ENCODE measurements around the gene GLB1L3. TPM values are rescaled to one million over a fixed set of nuclear protein-coding genes. Genes with fewer than 3 reads are reported as not detected.
"Not testable (repeated sequence)": the region's sequence is repeated elsewhere in the genome, so short reads cannot be mapped to it uniquely, and the experiment has no call there.

GLB1L3 gene
- total RNA-seq, 4 donors from 2014 or later = 0.16 TPM; not detected in 3

DNA sequence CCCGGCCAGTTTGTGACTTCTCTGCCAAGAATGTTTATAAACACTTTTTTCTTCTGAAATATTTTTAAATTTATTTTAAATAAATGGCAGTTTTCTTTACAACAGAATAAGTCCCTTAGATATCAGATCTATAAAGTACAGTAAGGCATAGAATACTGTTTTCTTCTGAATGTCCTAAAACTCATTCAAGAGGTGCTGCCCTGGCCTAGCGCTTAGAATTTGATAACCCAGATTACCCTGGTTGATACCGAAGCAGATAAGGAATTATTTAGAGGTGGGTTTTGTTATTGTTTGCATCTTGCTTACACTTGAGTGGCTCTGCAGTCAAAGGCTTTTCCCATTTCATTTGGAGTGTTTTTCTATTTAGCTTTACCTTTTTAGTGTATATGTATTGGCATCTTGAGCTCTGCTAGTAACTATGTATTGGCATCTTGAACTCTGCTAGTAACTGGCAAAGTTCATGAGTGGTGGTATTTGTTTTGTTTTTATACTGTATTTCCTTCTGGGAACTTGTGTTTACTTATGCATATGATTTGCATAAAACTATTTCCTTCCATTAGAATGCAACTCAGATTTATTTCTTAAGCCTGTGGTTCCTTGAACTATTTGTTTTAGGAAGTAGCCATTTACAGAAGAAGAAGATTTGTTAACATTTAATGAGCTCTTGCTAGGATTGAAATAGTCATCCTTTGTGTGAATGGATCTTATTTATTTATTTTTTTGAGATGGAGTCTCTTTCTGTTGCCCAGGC, 21.6 kb upstream of the GLB1L3 start:
- H3K36me3 ChIP-seq = peaks cover 0 to 8% (median 0%) of the 10 kb centered on the region in 4 donors
- peak overlapping the region; percentile 66 to 100 (median 79) for H3K4me3 ChIP-seq
- DNase-seq = no peak
- H3K27ac ChIP-seq = no peak overlapping the region
- TF ChIP-seq POLR2A (IDR thresholded peaks at IDR 0.05) (no peak), EP300 (IDR thresholded peaks at IDR 0.05; ENCODE audit: low read depth) (no peak)
- WGBS, 2 donors (ENCODE audit: low coverage in 1 of 2) = 61 to 62% methylated on average over 3 of the region's 3 CpGs
- no peaks in the 10 kb centered on the region for H3K27me3 ChIP-seq
- in situ Hi-C loops (cut with MboI; ENCODE audit: low pct_ligation_motif_present in 1 of 4, low pct_unique_long_range_greater_than_20kb in 1 of 4, low sequenced_read_pairs in 3 of 4) = no loop called here
- H3K4me1 ChIP-seq = peaks cover 6 to 22% (median 19%) of the 10 kb centered on the region in 4 donors
- no peaks in the 10 kb centered on the region for H3K9me3 ChIP-seq
- intact Hi-C loops (cut with DNase I; ENCODE audit: low total_unique reads) = no loop called here

DNA sequence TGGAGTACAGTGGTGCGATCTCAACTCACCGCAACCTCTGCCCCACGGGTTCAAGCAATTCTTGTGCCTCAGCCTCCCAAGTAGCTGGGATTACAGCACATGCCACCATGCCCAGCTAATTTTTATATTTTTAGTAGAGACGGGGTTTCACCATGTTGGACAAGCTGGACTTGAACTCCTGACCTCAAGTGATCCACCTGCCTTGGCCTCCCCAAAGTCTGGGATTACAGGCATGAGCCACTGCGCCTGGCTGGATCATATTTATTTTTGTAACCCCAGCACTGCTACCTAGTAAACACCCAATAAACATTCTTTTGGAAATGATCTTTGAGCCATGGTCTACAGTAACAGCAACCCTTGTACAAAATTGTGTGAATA, 21.0 kb upstream of the GLB1L3 start:
- intact Hi-C loops (cut with DNase I; ENCODE audit: low total_unique reads); H3K4me3 ChIP-seq; H3K27me3 ChIP-seq; H3K27ac ChIP-seq; H3K9me3 ChIP-seq; in situ Hi-C loops (cut with MboI; ENCODE audit: low pct_ligation_motif_present in 1 of 4, low pct_unique_long_range_greater_than_20kb in 1 of 4, low sequenced_read_pairs in 3 of 4); H3K36me3 ChIP-seq; DNase-seq: not testable (repeated sequence)
- H3K4me1 ChIP-seq = peaks cover 6 to 22% (median 19%) of the 10 kb centered on the region in 4 donors
- WGBS, 2 donors (ENCODE audit: low coverage in 1 of 2) = 90 to 98% methylated on average over 4 to 5 of the region's 5 CpGs

DNA sequence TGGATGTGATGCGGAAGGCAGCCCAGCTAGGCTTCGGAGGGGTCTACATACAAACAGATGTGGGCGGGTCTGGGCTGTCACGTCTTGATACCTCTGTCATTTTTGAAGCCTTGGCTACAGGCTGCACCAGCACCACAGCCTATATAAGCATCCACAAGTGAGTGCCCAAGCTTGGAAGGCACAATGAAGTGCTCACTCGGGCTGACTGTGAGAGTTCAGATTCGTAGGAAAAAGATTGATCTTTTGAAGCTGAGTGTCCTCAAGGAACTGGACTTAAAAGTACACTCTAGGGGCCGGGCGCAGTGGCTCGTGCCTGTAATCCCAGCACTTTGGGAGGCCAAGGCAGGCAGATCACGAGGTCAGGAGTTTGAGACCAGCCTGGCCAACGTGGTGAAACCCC, 19.1 kb upstream of the GLB1L3 start:
- Histone ChIP-seq H3K9me3 (no peaks in the 10 kb centered on the region), H3K27ac (no peak overlapping the region), H3K4me3 (no peak overlapping the region), H3K4me1 (peaks cover 1 to 18% (median 14%) of the 10 kb centered on the region in 4 donors), H3K27me3 (no peaks in the 10 kb centered on the region), H3K36me3 (peaks cover 0 to 15% (median 5%) of the 10 kb centered on the region in 4 donors)
- WGBS, 2 donors (ENCODE audit: low coverage in 1 of 2) = 95% methylated on average over 11 of the region's 11 CpGs; no CpG with 5 or more reads in 1 of the 2 donors
- no peak for DNase-seq
- intact Hi-C loops (cut with DNase I; ENCODE audit: low total_unique reads) = no loop called here
- TF ChIP-seq POLR2AphosphoS5 (IDR thresholded peaks at IDR 0.05) (no peak), POLR2A (IDR thresholded peaks at IDR 0.05) (no peak), CTCF (IDR thresholded peaks at IDR 0.05) (no peak), EP300 (IDR thresholded peaks at IDR 0.05; ENCODE audit: low read depth) (no peak)
- in situ Hi-C loops (cut with MboI; ENCODE audit: low pct_ligation_motif_present in 1 of 4, low pct_unique_long_range_greater_than_20kb in 1 of 4, low sequenced_read_pairs in 3 of 4) = no loop called here

GRCh38 chr11:134258577-134258976, 17.6 kb upstream of the GLB1L3 start:
- Histone ChIP-seq H3K36me3 (peaks cover 0 to 25% (median 5%) of the 10 kb centered on the region in 4 donors), H3K4me3 (no peak overlapping the region), H3K27me3 (no peaks in the 10 kb centered on the region), H3K4me1 (peaks cover 0 to 10% (median 9%) of the 10 kb centered on the region in 4 donors), H3K9me3 (no peaks in the 10 kb centered on the region), H3K27ac (no peak overlapping the region)
- no peak for DNase-seq
- in situ Hi-C loops (cut with MboI; ENCODE audit: low pct_ligation_motif_present in 1 of 4, low pct_unique_long_range_greater_than_20kb in 1 of 4, low sequenced_read_pairs in 3 of 4) = no loop called here
- 86 to 91% methylated on average over 1 to 4 of the region's 4 CpGs for WGBS, 2 donors (ENCODE audit: low coverage in 1 of 2)
- intact Hi-C loops (cut with DNase I; ENCODE audit: low total_unique reads) = no loop called here
- TF ChIP-seq POLR2AphosphoS5 (IDR thresholded peaks at IDR 0.05) (no peak), EP300 (IDR thresholded peaks at IDR 0.05; ENCODE audit: low read depth) (no peak), POLR2A (IDR thresholded peaks at IDR 0.05) (no peak), CTCF (IDR thresholded peaks at IDR 0.05) (no peak)

DNA sequence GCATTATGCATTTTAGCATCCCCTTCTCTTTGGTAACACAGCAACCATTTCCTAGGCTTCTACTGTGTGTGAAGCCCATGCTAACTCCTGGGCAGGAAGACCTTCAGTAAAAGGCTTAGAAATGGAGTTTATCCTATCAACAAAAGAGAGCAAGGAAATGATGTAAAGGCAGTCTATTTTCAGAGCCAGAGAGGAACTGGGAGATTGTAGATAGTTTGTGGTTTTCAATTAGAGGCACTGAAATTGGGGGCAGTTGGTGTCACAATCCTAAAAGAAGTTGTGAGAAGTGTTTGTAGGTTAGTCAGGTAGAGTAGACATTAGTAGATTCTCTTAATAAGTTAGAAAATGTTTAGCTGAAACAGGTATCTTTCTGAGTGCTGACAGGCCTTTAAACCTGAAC, 15.7 kb upstream of the GLB1L3 start:
- TF ChIP-seq POLR2A (IDR thresholded peaks at IDR 0.05) = no peak
- TF ChIP-seq EP300 (IDR thresholded peaks at IDR 0.05; ENCODE audit: low read depth) = no peak
- TF ChIP-seq CTCF (IDR thresholded peaks at IDR 0.05) = no peak
- TF ChIP-seq POLR2AphosphoS5 (IDR thresholded peaks at IDR 0.05) = no peak
- H3K27me3 ChIP-seq = no peaks in the 10 kb centered on the region
- no peaks in the 10 kb centered on the region for H3K9me3 ChIP-seq
- H3K36me3 ChIP-seq = peaks cover 0 to 25% (median 5%) of the 10 kb centered on the region in 4 donors
- in situ Hi-C loops (cut with MboI; ENCODE audit: low pct_ligation_motif_present in 1 of 4, low pct_unique_long_range_greater_than_20kb in 1 of 4, low sequenced_read_pairs in 3 of 4) (no loop called here), intact Hi-C loops (cut with DNase I; ENCODE audit: low total_unique reads) (no loop called here)
- no peak overlapping the region for H3K27ac ChIP-seq
- no peak for DNase-seq
- no peak overlapping the region for H3K4me3 ChIP-seq
- H3K4me1 ChIP-seq = no peaks in the 10 kb centered on the region
